Measurements from ENCODE around the gene KRT33A. TPM values are rescaled to one million over a fixed set of nuclear protein-coding genes. Genes with fewer than 3 reads are reported as not detected.
A peak's percentile ranks its signal among the peaks of the same experiment; 100 is the strongest.

The KRT33A gene
- polyA plus RNA-seq, 3 donors: not detected

- Histone ChIP-seq H4K20me1 (ENCODE audit: insufficient read depth, low read length) (no peaks in the 10 kb centered on the region), H3K4me3 (replicated peaks in 1 of 3; ENCODE audit: low read depth in 2 of 3, low read length in 3 of 3) (peak overlapping the region in 1 of 3 experiments; percentile 50), H3K4me1 (ENCODE audit: control insufficient read depth in 1 of 2, insufficient read depth in 2 of 2, low read length in 2 of 2) (peaks cover 22 to 29% of the 10 kb centered on the region in 2 donors), H2AFZ (ENCODE audit: insufficient read depth, low read depth, low read length, poor library complexity, severe bottlenecking) (peak overlapping the region; percentile 2), H3K9ac (ENCODE audit: insufficient read depth, low read length, poor library complexity, severe bottlenecking) (no peak overlapping the region), H3K79me2 (ENCODE audit: insufficient read depth, low read length) (no peaks in the 10 kb centered on the region), H3K36me3 (replicated peaks in 1 of 2; ENCODE audit: control insufficient read depth in 1 of 2, insufficient read depth in 2 of 2, low read length in 2 of 2) (no peaks in the 10 kb centered on the region), H3K4me2 (replicated peaks; ENCODE audit: extremely low read depth, low read length, poor library complexity, severe bottlenecking) (peak overlapping the region; percentile 63), H3K9me3 (replicated peaks in 1 of 2; ENCODE audit: control insufficient read depth in 1 of 2, insufficient read depth in 1 of 2, low read length in 2 of 2) (peaks cover 15 to 16% of the 10 kb centered on the region in 2 donors), H3K27ac (ENCODE audit: low read depth in 1 of 2, low read length in 2 of 2) (peak overlapping the region; percentile 31 to 70), H3K27me3 (ENCODE audit: control insufficient read depth in 2 of 2, insufficient read depth in 2 of 2, low read length in 2 of 2) (no peaks in the 10 kb centered on the region)
- intact Hi-C loops (cut with micrococcal nuclease): loop anchor here in 1 of 2 donors (1.0 kb wide), 1 partner anchor 16 kb away; no protein-coding TSS in a partner anchor
- WGBS (ENCODE audit: insufficient coverage): 65% methylated on average over 2 of the region's 2 CpGs
- Mint-ChIP-seq H3K36me3 (peaks cover 0 to 2% of the 10 kb centered on the region in 2 donors), H3K4me1 (peaks cover 25% of the 10 kb centered on the region), H3K27me3 (ENCODE audit: low read depth in 3 of 3) (peaks cover 3 to 9% (median 6%) of the 10 kb centered on the region in 3 donors), H3K4me3 (peak overlapping the region in 1 of 2 donors; percentile 56), H3K9me3 (peaks cover 10 to 20% (median 19%) of the 10 kb centered on the region in 7 donors), H3K27ac (peak overlapping the region; percentile 51 to 95 (median 89))
- TF ChIP-seq, protein P1, sequence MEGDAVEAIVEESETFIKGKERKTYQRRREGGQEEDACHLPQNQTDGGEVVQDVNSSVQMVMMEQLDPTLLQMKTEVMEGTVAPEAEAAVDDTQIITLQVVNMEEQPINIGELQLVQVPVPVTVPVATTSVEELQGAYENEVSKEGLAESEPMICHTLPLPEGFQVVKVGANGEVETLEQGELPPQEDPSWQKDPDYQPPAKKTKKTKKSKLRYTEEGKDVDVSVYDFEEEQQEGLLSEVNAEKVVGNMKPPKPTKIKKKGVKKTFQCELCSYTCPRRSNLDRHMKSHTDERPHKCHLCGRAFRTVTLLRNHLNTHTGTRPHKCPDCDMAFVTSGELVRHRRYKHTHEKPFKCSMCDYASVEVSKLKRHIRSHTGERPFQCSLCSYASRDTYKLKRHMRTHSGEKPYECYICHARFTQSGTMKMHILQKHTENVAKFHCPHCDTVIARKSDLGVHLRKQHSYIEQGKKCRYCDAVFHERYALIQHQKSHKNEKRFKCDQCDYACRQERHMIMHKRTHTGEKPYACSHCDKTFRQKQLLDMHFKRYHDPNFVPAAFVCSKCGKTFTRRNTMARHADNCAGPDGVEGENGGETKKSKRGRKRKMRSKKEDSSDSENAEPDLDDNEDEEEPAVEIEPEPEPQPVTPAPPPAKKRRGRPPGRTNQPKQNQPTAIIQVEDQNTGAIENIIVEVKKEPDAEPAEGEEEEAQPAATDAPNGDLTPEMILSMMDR (IDR thresholded peaks at IDR 0.05): no peak
- no peak for DNase-seq
These were observed 11.0 kb downstream of the KRT33A start for GRCh38 chr17:41339571-41340172.

- peaks cover 29% of the 10 kb centered on the region for H3K4me1 Mint-ChIP-seq
- peak overlapping the region; percentile 63 for H3K4me2 ChIP-seq (replicated peaks; ENCODE audit: extremely low read depth, low read length, poor library complexity, severe bottlenecking)
- H3K27ac Mint-ChIP-seq: peak overlapping the region in 6 of 7 donors; percentile 48 to 95 (median 82)
- H3K79me2 ChIP-seq (ENCODE audit: insufficient read depth, low read length): no peaks in the 10 kb centered on the region
- peak; percentile 47 to 59 (median 49) for DNase-seq
- H3K36me3 Mint-ChIP-seq: peaks cover 0 to 2% of the 10 kb centered on the region in 2 donors
- H4K20me1 ChIP-seq (ENCODE audit: insufficient read depth, low read length): no peaks in the 10 kb centered on the region
- peaks cover 22 to 35% of the 10 kb centered on the region in 2 donors for H3K4me1 ChIP-seq (ENCODE audit: control insufficient read depth in 1 of 2, insufficient read depth in 2 of 2, low read length in 2 of 2)
- H3K27ac ChIP-seq (ENCODE audit: low read depth in 1 of 2, low read length in 2 of 2): peak overlapping the region in 1 of 2 donors; percentile 70
- H3K9ac ChIP-seq (ENCODE audit: insufficient read depth, low read length, poor library complexity, severe bottlenecking): no peak overlapping the region
- peak overlapping the region in 1 of 3 experiments; percentile 50 for H3K4me3 ChIP-seq (replicated peaks in 1 of 3; ENCODE audit: low read depth in 2 of 3, low read length in 3 of 3)
- peak overlapping the region; percentile 2 for H2AFZ ChIP-seq (ENCODE audit: insufficient read depth, low read depth, low read length, poor library complexity, severe bottlenecking)
- no peaks in the 10 kb centered on the region for H3K27me3 ChIP-seq (ENCODE audit: control insufficient read depth in 2 of 2, insufficient read depth in 2 of 2, low read length in 2 of 2)
- peaks cover 10 to 21% (median 19%) of the 10 kb centered on the region in 7 donors for H3K9me3 Mint-ChIP-seq
- peaks cover 3 to 9% (median 6%) of the 10 kb centered on the region in 3 donors for H3K27me3 Mint-ChIP-seq (ENCODE audit: low read depth in 3 of 3)
- intact Hi-C loops (cut with micrococcal nuclease): no loop called here
- no peaks in the 10 kb centered on the region for H3K36me3 ChIP-seq (replicated peaks in 1 of 2; ENCODE audit: control insufficient read depth in 1 of 2, insufficient read depth in 2 of 2, low read length in 2 of 2)
- peaks cover 15 to 16% of the 10 kb centered on the region in 2 donors for H3K9me3 ChIP-seq (replicated peaks in 1 of 2; ENCODE audit: control insufficient read depth in 1 of 2, insufficient read depth in 1 of 2, low read length in 2 of 2)
- WGBS (ENCODE audit: insufficient coverage): 28% methylated on average over 2 of the region's 5 CpGs
- TF ChIP-seq, protein P1 (IDR thresholded peaks at IDR 0.05): no peak
- H3K4me3 Mint-ChIP-seq: peak overlapping the region in 1 of 2 donors; percentile 56
These were observed 11.6 kb downstream of the KRT33A start for GRCh38 chr17:41338961-41339485.
